Cardiac fibroblast (primary cell): ENCODE measurements around the gene BPIFB2.

Experiments used
- DNase-seq, 2 donors: peaks; one replicate each; pipeline versions ENCODE4 v3.0.0 to v3.0.0-alpha.2; 2010; ENCODE audit warnings: low read depth in 2 of 2
- H3K4me3 ChIP-seq, 2 donors: replicated peaks in 1 of 2; 1 replicate in 1 of 2; 2 replicates in 1 of 2; pipeline ENCODE4 v1.5.1; 2011; ENCODE audit warnings: low read depth in 2 of 2, low read length in 2 of 2, mild to moderate bottlenecking in 2 of 2, moderate library complexity in 1 of 2
- CTCF ChIP-seq: IDR thresholded peaks from one replicate; pipeline ENCODE4 v1.5.1; 2011; ENCODE audit warnings: low read depth, mild to moderate bottlenecking, low read length, inconsistent platforms

The BPIFB2 gene

GRCh38 chr20:32988008-32988407 is 19.5 kb upstream of the BPIFB2 start:
- H3K4me3 ChIP-seq: no peak overlapping the region

GRCh38 chr20:32989507-32990283 is 17.8 kb upstream of the BPIFB2 start:
- H3K4me3 ChIP-seq: no peak overlapping the region
- DNase-seq: no peak
- TF ChIP-seq CTCF: no peak

More at GRCh38 chr20:32988008-32988407, 19.5 kb upstream of the BPIFB2 start:
- no peak for DNase-seq
- no peak for TF ChIP-seq CTCF

- TF ChIP-seq CTCF: no peak
- DNase-seq: no peak
Observed at GRCh38 chr20:32990426-32990825, 17.1 kb upstream of the BPIFB2 start.

GRCh38 chr20:32991383-32991782 is 16.1 kb upstream of the BPIFB2 start:
- no peak for TF ChIP-seq CTCF
- DNase-seq: no peak
- no peak overlapping the region for H3K4me3 ChIP-seq

More at GRCh38 chr20:32990426-32990825, 17.1 kb upstream of the BPIFB2 start:
- no peak overlapping the region for H3K4me3 ChIP-seq

GRCh38 chr20:32991792-32992641 is 15.5 kb upstream of the BPIFB2 start:
- no peak for DNase-seq
- TF ChIP-seq CTCF: no peak
- no peak overlapping the region for H3K4me3 ChIP-seq

GRCh38 chr20:32993496-32994050 is 13.9 kb upstream of the BPIFB2 start:
- no peak overlapping the region for H3K4me3 ChIP-seq
- TF ChIP-seq CTCF: no peak
- no peak for DNase-seq
